ENCODE data around the gene PIGT. TPM values are rescaled to one million over a fixed set of nuclear protein-coding genes. Genes with fewer than 3 reads are reported as not detected.
A peak's percentile ranks its signal among the peaks of the same experiment; 100 is the strongest.

PIGT gene
- total and polyA plus RNA-seq, 2 experiments from 2014 or later, result 48.4 to 63.1 TPM

DNA sequence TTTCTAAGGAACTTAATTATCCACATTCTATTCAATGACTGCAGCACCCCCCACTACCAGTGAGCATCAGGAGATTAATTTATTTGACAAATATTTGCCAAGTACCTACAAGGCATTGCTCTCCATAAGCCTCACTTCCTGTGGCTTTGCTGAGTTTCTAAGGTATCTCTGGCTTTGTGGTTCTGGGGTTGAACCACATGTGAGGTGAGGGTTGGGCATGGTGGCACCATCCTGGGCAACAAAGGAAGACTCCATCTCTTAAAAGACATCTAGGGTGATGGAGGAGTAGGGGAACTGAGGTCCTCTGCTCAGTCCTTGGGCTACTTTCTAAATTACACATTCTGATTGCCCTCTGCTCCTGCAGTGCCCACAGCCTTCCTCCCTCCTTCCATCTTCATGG lies 28.1 kb downstream of the PIGT start:
- no peaks in the 10 kb centered on the region for H3K36me3 Mint-ChIP-seq (ENCODE audit: low read depth)
- H3K79me2 ChIP-seq (replicated peaks; ENCODE audit: insufficient read depth), result no peaks in the 10 kb centered on the region
- no peak overlapping the region for H3K27ac ChIP-seq (ENCODE audit: low read depth)
- DNase-seq (ENCODE audit: low spot score) (no peak), ATAC-seq (no peak)
- H3K4me3 Mint-ChIP-seq, result no peak overlapping the region
- H3F3A ChIP-seq (replicated peaks; ENCODE audit: low read depth), result no peaks in the 10 kb centered on the region
- H3K4me1 ChIP-seq (ENCODE audit: insufficient read depth), result peaks cover 8% of the 10 kb centered on the region; the same call in 1 of the 2 replicates
- H3K9me2 ChIP-seq (ENCODE audit: insufficient read depth), result peaks cover 7% of the 10 kb centered on the region; the same call in 1 of the 2 replicates
- peaks cover 13% of the 10 kb centered on the region for H3K4me1 Mint-ChIP-seq
- no peak overlapping the region for H3K4me3 ChIP-seq
- TF ChIP-seq POLR2AphosphoS5 (IDR thresholded peaks at IDR 0.05; ENCODE audit: low read depth), result no peak
- no peak for TF ChIP-seq REST (IDR thresholded peaks at IDR 0.05; ENCODE audit: unreplicated experiment)
- no peak for TF ChIP-seq EZH2 (IDR thresholded peaks at IDR 0.05; ENCODE audit: low read depth, unreplicated experiment)
- TF ChIP-seq ETS1 (IDR thresholded peaks at IDR 0.05), result no peak
- H4K20me1 ChIP-seq (replicated peaks; ENCODE audit: insufficient read depth), result no peaks in the 10 kb centered on the region
- H3K4me2 ChIP-seq, result no peak overlapping the region
- no peak overlapping the region for H2AFZ ChIP-seq
- H3K27me3 Mint-ChIP-seq (ENCODE audit: insufficient read depth, low read depth, poor library complexity), result peaks cover 9% of the 10 kb centered on the region
- H3K27me3 ChIP-seq (ENCODE audit: insufficient read depth), result no peaks in the 10 kb centered on the region
- H3K9me3 Mint-ChIP-seq, result no peaks in the 10 kb centered on the region
- no peaks in the 10 kb centered on the region for H3K36me3 ChIP-seq (ENCODE audit: insufficient read depth)
- H3K27ac Mint-ChIP-seq, result no peak overlapping the region

- Mint-ChIP-seq H3K27me3 (ENCODE audit: insufficient read depth, low read depth, poor library complexity) (peaks cover 5% of the 10 kb centered on the region), H3K4me1 (peaks cover 7% of the 10 kb centered on the region)
- TF ChIP-seq, protein P1, sequence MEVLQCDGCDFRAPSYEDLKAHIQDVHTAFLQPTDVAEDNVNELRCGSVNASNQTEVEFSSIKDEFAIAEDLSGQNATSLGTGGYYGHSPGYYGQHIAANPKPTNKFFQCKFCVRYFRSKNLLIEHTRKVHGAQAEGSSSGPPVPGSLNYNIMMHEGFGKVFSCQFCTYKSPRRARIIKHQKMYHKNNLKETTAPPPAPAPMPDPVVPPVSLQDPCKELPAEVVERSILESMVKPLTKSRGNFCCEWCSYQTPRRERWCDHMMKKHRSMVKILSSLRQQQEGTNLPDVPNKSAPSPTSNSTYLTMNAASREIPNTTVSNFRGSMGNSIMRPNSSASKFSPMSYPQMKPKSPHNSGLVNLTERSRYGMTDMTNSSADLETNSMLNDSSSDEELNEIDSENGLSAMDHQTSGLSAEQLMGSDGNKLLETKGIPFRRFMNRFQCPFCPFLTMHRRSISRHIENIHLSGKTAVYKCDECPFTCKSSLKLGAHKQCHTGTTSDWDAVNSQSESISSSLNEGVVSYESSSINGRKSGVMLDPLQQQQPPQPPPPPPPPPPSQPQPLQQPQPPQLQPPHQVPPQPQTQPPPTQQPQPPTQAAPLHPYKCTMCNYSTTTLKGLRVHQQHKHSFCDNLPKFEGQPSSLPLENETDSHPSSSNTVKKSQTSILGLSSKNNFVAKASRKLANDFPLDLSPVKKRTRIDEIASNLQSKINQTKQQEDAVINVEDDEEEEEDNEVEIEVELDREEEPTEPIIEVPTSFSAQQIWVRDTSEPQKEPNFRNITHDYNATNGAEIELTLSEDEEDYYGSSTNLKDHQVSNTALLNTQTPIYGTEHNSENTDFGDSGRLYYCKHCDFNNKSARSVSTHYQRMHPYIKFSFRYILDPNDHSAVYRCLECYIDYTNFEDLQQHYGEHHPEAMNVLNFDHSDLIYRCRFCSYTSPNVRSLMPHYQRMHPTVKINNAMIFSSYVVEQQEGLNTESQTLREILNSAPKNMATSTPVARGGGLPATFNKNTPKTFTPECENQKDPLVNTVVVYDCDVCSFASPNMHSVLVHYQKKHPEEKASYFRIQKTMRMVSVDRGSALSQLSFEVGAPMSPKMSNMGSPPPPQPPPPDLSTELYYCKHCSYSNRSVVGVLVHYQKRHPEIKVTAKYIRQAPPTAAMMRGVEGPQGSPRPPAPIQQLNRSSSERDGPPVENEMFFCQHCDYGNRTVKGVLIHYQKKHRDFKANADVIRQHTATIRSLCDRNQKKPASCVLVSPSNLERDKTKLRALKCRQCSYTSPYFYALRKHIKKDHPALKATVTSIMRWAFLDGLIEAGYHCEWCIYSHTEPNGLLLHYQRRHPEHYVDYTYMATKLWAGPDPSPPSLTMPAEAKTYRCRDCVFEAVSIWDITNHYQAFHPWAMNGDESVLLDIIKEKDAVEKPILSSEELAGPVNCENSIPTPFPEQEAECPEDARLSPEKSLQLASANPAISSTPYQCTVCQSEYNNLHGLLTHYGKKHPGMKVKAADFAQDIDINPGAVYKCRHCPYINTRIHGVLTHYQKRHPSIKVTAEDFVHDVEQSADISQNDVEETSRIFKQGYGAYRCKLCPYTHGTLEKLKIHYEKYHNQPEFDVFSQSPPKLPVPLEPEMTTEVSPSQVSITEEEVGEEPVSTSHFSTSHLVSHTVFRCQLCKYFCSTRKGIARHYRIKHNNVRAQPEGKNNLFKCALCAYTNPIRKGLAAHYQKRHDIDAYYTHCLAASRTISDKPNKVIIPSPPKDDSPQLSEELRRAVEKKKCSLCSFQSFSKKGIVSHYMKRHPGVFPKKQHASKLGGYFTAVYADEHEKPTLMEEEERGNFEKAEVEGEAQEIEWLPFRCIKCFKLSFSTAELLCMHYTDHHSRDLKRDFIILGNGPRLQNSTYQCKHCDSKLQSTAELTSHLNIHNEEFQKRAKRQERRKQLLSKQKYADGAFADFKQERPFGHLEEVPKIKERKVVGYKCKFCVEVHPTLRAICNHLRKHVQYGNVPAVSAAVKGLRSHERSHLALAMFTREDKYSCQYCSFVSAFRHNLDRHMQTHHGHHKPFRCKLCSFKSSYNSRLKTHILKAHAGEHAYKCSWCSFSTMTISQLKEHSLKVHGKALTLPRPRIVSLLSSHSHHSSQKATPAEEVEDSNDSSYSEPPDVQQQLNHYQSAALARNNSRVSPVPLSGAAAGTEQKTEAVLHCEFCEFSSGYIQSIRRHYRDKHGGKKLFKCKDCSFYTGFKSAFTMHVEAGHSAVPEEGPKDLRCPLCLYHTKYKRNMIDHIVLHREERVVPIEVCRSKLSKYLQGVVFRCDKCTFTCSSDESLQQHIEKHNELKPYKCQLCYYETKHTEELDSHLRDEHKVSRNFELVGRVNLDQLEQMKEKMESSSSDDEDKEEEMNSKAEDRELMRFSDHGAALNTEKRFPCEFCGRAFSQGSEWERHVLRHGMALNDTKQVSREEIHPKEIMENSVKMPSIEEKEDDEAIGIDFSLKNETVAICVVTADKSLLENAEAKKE (CRISPR knock-in tag; IDR thresholded peaks at IDR 0.05), result no peak
- TF ChIP-seq, protein P2, sequence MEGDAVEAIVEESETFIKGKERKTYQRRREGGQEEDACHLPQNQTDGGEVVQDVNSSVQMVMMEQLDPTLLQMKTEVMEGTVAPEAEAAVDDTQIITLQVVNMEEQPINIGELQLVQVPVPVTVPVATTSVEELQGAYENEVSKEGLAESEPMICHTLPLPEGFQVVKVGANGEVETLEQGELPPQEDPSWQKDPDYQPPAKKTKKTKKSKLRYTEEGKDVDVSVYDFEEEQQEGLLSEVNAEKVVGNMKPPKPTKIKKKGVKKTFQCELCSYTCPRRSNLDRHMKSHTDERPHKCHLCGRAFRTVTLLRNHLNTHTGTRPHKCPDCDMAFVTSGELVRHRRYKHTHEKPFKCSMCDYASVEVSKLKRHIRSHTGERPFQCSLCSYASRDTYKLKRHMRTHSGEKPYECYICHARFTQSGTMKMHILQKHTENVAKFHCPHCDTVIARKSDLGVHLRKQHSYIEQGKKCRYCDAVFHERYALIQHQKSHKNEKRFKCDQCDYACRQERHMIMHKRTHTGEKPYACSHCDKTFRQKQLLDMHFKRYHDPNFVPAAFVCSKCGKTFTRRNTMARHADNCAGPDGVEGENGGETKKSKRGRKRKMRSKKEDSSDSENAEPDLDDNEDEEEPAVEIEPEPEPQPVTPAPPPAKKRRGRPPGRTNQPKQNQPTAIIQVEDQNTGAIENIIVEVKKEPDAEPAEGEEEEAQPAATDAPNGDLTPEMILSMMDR (conservative IDR thresholded peaks at IDR 0.05; ENCODE audit: low read depth in 2 of 2), result peak; percentile 66 to 67
These were observed 30.0 kb downstream of the PIGT start for GRCh38 chr20:45445805-45446562.

More at GRCh38 chr20:45445805-45446562, 30.0 kb downstream of the PIGT start:
- no peak overlapping the region for H2AFZ ChIP-seq
- H4K20me1 ChIP-seq (replicated peaks; ENCODE audit: insufficient read depth), result no peaks in the 10 kb centered on the region
- H3K4me1 ChIP-seq (ENCODE audit: insufficient read depth), result no peaks in the 10 kb centered on the region; the same call in 1 of the 2 replicates
- no peaks in the 10 kb centered on the region for H3F3A ChIP-seq (replicated peaks; ENCODE audit: low read depth)
- Mint-ChIP-seq H3K4me3 (no peak overlapping the region), H3K27ac (no peak overlapping the region), H3K36me3 (ENCODE audit: low read depth) (no peaks in the 10 kb centered on the region), H3K9me3 (no peaks in the 10 kb centered on the region)
- ATAC-seq (peak; percentile 84), DNase-seq (ENCODE audit: low spot score) (peak; percentile 75)
- H3K4me3 ChIP-seq, result no peak overlapping the region
- H3K4me2 ChIP-seq, result no peak overlapping the region
- no peak overlapping the region for H3K27ac ChIP-seq (ENCODE audit: low read depth)
- no peaks in the 10 kb centered on the region for H3K9me2 ChIP-seq (ENCODE audit: insufficient read depth)
- no peaks in the 10 kb centered on the region for H3K79me2 ChIP-seq (replicated peaks; ENCODE audit: insufficient read depth)
- H3K36me3 ChIP-seq (ENCODE audit: insufficient read depth), result no peaks in the 10 kb centered on the region
- H3K27me3 ChIP-seq (ENCODE audit: insufficient read depth), result no peaks in the 10 kb centered on the region

Data from GM23338 (cell line).